NCI-H1092 treated with DMSO at 0.1 percent for 48 hours (cell line): Measurements from ENCODE around the gene TRAPPC10.
A peak's percentile ranks its signal among the peaks of the same experiment; 100 is the strongest.

ENCODE experiments used
- DNase-seq: peaks from one replicate; lab custom pipeline; 2025; lab: John Stamatoyannopoulos, UW

TRAPPC10 gene

GRCh38 chr21:43983390-43983789 lies 28.7 kb upstream of the TRAPPC10 start:
- DNase-seq: no peak

- DNase-seq: no peak
Observed at GRCh38 chr21:43983860-43984420, 28.2 kb upstream of the TRAPPC10 start.

- no peak for DNase-seq
Observed at GRCh38 chr21:43984905-43985689, 27.0 kb upstream of the TRAPPC10 start.

DNA sequence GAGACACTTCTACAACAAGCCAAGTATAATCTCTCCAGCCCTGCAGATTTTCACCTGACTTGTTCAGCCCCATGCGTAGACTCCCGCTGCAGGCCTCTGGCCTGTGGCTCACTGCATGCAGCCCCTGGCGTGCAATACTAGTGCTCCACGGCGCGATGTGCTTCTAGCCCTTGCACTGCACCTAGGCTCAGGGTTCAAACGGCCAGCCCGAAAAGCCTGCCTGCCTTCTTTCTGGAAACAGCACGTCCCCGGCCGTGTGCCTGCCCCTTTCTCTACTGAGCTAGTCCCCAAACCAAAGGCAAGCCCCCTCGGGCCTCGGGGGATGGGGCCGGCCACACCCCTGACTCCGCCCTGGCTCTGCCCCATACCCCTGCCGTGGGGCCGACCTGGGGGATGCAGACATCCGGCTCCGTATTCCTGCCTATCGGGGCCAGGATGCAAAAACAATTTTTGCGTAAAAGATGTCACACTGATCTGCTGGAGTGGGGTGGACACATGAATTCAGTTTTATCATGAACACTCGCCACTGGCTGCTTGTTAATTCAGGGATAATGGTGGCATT lies 26.3 kb upstream of the TRAPPC10 start:
- DNase-seq: no peak

DNA sequence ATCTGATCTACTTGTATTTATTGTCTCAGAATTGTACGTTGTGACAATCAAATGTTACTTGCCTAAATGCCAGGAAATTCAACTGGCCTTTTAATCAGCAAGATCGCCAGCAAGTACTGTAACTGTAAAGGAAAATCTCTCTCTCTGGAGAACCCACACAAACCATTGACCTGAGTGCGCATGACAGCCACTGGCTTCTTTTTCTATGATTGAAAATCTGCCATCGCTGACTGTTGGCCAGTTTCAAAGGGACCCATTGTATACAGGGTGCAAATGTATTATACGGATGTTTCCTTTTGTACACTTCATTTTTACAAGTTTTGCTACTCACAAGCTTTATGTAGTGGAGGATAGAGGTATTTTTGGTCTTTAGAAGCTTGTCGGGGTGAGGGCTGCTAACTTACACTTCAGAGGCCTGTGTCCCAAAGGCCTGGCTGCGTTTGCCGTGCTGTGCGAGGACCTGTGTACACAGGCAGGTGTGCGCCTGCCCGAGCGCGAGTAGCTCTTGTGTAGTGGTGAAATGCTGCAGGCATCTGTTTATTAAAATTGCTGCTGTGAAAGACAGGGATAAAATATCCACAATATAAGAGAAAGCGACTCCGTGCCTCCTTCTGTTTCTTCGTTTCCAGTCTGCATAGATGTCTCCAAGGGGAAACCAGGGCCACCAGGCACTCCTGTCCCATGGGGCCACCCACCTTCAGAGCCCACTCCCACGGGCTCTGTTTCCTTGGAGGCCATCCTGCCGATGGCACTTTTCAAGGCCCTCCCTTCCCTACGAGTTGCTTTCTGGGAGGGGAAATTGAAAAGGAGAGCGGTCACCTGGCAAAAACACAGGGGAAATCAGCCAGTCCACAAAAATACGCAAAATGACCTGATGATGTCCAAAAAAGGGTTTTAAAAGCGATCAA lies 25.3 kb upstream of the TRAPPC10 start:
- no peak for DNase-seq

DNA sequence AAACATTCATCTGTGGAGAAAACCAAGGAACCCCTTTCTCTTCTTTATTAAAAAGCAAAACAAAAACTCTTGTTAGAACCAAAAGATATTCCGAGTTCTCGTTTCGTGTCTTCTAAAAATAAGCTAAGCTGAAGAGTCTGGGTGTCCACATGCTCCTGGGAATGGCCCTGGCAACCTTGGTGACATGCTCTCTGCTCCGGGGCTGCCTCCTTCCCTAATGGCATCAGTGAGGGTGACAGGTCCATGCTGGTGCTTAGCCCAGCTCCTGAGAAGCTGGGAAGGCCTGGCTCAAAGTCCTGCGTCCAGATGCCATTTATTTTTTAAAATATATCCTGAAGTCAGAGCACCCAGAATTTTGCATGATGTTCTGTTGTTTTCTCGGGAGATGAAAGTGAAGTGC lies 24.6 kb upstream of the TRAPPC10 start:
- DNase-seq: no peak

GRCh38 chr21:43988016-43988415 lies 24.1 kb upstream of the TRAPPC10 start:
- no peak for DNase-seq

DNA sequence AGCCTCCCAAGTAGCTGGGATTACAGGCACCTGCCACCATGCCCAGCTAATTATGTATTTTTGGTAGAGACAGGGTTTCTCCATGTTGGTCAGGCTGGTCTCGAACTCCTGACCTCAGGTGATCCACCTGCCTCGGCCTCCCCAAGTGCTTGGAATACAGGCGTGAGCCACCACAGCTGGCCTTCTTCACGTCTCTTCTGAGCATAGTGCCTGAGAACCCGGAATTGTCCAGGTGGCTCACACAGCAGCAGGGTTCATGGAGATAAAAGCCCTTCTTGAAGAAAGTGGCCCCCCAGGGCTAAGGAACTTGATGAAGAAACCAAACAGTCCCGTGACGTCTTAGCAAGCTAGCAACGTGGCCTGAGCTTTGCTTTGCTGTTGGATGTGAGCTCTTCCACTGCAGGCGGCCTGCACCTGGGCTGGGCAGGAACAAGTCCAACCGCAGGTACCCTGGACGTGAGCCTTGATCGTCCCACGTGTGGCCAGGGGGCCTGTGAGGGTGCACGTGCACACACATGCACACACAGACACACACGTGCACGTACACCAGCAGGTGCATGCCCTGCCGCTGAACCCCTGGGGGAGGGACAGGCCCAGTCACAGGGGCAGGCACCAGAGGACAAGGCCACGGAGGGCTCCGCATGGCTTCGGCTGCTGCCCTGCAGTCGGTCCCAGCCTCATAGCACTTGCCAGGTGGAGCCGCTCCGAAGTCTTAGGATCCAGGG lies 23.4 kb upstream of the TRAPPC10 start:
- no peak for DNase-seq

- DNase-seq: no peak
Observed at GRCh38 chr21:43989401-43989800, 22.7 kb upstream of the TRAPPC10 start.

DNA sequence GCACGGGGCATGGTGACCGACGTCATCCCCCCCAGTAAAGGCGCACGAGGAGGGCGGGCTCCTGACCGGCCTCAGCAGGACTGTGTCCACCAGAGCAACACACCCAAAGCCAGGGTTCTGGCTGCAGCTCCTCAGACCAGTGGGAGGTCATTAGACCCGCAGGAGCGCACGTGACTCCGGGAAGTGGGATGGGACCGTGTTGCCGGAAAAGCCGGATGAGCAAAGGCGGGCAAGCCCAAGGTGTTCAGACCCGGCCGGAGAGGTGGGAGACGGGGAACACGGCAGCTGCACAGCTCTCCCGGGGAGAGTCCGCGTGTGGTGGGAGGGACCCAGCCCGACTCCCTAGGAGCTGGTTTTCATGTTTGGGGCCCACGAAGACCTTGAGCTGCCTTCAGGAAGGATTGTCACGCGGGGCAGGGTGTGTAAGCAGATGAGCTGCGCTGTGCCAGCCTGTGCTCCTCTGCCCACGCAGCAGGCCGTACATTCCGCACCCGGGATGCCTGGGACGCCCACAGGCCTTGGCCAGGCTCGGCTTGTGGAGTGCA lies 20.6 kb upstream of the TRAPPC10 start:
- DNase-seq: peak; percentile 6

GRCh38 chr21:43992121-43992520 lies 20.0 kb upstream of the TRAPPC10 start:
- no peak for DNase-seq

DNA sequence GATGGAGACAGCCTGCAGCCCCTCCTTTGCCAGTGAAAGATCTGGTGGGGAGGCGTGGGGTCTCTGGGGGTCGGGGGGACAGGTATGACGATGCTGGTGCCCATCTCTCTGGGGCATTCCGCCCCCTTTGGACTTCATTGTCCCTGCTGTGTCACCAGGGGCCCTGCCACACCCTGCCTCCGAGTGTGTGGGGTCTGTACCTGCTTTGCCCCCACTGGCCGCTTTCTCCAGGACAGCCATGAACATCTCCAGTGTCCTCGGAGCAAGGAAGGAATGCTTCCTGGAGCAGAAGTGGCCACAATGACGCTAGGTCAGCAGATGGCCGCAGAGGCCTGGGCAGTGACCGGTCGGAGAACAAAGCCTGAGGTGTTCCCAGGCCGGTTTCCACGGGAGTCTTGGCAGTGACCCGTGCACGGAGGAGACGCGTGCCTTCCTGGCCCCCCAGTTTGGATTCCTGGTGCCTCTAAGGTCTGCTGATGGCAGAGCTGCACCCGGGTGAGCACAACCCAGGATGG lies 18.6 kb upstream of the TRAPPC10 start:
- DNase-seq: no peak

GRCh38 chr21:43994085-43994484 lies 18.0 kb upstream of the TRAPPC10 start:
- DNase-seq: no peak

DNA sequence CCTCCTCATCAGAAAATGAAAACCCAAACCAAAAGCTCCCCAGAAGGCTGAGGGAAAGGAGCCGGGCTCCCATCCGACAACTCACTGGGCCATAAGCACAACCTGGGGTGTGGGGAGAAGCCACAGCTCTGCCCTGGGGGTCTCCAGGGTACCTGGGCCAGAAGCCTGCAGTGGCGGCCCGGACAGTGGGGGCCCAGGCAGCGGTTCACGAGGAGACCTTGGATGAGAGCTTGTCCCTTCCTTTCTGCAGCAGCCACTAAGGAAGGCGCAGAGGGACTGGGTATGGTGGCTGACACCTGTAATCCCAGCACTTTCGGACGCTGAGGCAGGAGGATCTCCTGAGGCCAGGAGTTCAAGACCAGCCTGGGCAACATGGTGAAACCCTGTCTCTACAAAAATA lies 17.5 kb upstream of the TRAPPC10 start:
- no peak for DNase-seq

- no peak for DNase-seq
Observed at GRCh38 chr21:43995521-43996105, 16.5 kb upstream of the TRAPPC10 start.

- DNase-seq: no peak
Observed at GRCh38 chr21:43997766-43998742, 14.1 kb upstream of the TRAPPC10 start.

DNA sequence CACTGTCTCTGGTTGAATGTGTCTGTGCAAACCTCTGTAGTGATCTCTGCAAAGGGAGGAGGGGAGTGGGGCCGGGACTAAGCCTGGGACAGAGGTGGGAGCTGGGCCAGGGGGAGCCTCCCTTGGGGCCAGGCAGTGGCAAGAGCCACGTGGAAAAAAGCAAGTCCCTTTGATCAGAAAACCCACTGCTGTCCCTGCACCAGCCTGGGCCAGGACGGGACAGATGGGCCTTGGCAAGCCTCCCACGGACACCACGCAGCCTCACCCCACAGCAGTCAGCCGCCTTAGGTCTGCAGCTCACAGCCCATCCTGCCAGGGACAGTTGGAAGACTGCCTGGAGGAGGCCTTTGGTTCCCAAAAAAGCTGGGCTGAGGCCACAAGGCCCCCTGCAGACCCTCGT lies 11.7 kb upstream of the TRAPPC10 start:
- no peak for DNase-seq

GRCh38 chr21:44002511-44002910 lies 9.6 kb upstream of the TRAPPC10 start:
- no peak for DNase-seq

GRCh38 chr21:44003307-44003966 lies 8.7 kb upstream of the TRAPPC10 start:
- no peak for DNase-seq
